Neural crest cell (in vitro differentiated cells): ENCODE results near the gene DAB2IP. TPM values are rescaled to one million over a fixed set of nuclear protein-coding genes. Genes with fewer than 3 reads are reported as not detected.
"Not testable (repeated sequence)": the region's sequence is repeated elsewhere in the genome, so short reads cannot be mapped to it uniquely, and the experiment has no call there.

Experiments used
- DNase-seq: peaks from one replicate; pipeline ENCODE4 v3.0.0; 2021; ENCODE audit warnings: low read depth, mixed read lengths, low spot score
- H3K27ac Mint-ChIP-seq: one replicate; pipeline ENCODE4 v1.8.0; 2021; ENCODE audit warnings: mild to moderate bottlenecking, mixed read lengths; ENCODE audit not compliant: unreplicated experiment
- H3K27me3 Mint-ChIP-seq: 2 replicates; pipeline ENCODE4 v1.8.0; 2021; ENCODE audit warnings: low read depth, mild to moderate bottlenecking, mixed read lengths
- H3K36me3 Mint-ChIP-seq: 2 replicates; pipeline ENCODE4 v1.8.0; 2021; ENCODE audit warnings: low read depth, mild to moderate bottlenecking, mixed read lengths
- H3K4me1 Mint-ChIP-seq: 2 replicates; pipeline ENCODE4 v1.8.0; 2021; ENCODE audit warnings: mixed read lengths
- H3K4me3 Mint-ChIP-seq: one replicate; pipeline ENCODE4 v1.8.0; 2021; ENCODE audit warnings: mild to moderate bottlenecking, mixed read lengths
- H3K9me3 Mint-ChIP-seq: 2 replicates; pipeline ENCODE4 v1.8.0; 2021; ENCODE audit warnings: mixed read lengths
- total RNA-seq: library from RNA; stranded (reverse); gene quantifications from 2 replicates; pipeline ENCODE4 v1.2.1, GENCODE V29; 2021
- TF ChIP-seq, protein P1 (sequence below): fragments of 200-600 bp; sonication (generic); conservative IDR thresholded peaks from 2 replicates; pipeline ENCODE4 v1.5.0; 2021; ENCODE audit warnings: antibody characterized with exemption, mild to moderate bottlenecking

The DAB2IP gene
- total RNA-seq, 1 donor from 2014 or later, result 48.3 TPM

DNA sequence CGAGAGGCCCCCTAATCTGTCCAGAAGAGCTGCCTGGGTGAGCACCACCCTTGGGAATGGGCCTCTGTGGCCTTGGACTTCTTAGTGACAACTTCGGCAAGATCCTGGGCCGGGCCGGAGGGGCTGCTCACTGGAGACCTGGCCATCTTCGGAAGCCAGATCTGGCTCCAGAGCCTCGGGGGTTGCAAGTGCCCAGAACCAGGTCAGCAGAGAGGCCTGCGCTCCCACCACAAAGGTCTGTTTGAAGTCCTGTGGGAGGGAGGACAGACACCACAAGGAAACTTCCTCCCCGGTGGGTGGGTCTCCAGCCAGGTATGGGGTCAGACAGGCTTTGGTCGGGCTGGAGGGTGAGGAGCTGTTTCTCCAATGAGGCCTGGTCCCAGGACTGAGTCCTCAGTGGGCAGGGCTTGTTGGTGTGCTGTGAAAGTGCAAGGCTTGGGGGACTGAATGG lies 86.1 kb downstream of the DAB2IP start:
- Mint-ChIP-seq H3K4me1 (peaks cover 66% of the 10 kb centered on the region), H3K9me3 (no peaks in the 10 kb centered on the region), H3K27ac (no peak overlapping the region), H3K36me3 (no peaks in the 10 kb centered on the region), H3K4me3 (peak overlapping the region; percentile 41), H3K27me3 (peaks cover 24% of the 10 kb centered on the region)
- TF ChIP-seq, protein P1, sequence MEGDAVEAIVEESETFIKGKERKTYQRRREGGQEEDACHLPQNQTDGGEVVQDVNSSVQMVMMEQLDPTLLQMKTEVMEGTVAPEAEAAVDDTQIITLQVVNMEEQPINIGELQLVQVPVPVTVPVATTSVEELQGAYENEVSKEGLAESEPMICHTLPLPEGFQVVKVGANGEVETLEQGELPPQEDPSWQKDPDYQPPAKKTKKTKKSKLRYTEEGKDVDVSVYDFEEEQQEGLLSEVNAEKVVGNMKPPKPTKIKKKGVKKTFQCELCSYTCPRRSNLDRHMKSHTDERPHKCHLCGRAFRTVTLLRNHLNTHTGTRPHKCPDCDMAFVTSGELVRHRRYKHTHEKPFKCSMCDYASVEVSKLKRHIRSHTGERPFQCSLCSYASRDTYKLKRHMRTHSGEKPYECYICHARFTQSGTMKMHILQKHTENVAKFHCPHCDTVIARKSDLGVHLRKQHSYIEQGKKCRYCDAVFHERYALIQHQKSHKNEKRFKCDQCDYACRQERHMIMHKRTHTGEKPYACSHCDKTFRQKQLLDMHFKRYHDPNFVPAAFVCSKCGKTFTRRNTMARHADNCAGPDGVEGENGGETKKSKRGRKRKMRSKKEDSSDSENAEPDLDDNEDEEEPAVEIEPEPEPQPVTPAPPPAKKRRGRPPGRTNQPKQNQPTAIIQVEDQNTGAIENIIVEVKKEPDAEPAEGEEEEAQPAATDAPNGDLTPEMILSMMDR, result no peak
- no peak for DNase-seq

DNA sequence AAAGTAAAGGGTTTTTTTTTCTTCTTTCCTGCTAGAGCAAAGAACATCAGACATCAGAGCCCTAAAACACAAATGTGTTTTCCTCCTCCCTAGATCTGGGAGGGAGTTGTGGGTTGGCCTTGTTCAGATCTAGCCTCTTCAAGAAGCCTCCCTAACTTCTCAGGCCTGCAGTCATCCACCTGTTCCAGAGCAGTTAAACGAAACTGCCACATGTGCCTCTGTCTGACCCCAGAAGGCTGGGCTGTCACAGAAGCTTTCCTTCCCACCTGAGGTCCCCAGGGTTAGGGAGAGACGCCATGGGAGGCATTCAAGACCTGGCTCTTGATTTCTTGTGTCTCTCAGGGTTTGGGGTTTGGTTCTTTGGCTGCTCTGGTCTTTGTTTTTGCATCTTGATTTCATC lies 87.0 kb downstream of the DAB2IP start:
- H3K36me3 Mint-ChIP-seq, result no peaks in the 10 kb centered on the region
- TF ChIP-seq, protein P1, result no peak
- no peak overlapping the region for H3K27ac Mint-ChIP-seq
- no peak for DNase-seq
- peaks cover 24% of the 10 kb centered on the region for H3K27me3 Mint-ChIP-seq
- no peak overlapping the region for H3K4me3 Mint-ChIP-seq
- no peaks in the 10 kb centered on the region for H3K9me3 Mint-ChIP-seq
- peaks cover 67% of the 10 kb centered on the region for H3K4me1 Mint-ChIP-seq

DNA sequence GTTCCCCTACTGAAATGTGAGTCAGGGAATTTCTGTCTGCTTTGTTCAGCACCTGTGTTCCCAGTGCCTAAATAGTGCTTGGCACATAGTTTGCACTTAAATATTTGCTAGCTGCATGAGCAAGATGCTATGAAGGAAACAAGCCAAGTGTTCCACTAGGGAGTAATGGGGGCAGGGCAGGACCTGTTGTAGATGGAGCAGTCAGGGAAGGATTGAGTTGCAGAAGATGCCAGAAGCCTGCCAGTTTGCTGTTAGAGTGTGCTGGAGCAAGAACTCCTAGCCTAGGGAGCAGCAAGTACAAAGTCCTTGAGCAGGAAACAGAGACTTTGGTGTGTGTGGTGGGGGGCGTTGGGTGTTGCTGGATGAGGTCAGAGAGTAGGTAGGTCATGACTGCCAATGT lies 87.5 kb downstream of the DAB2IP start:
- peaks cover 64% of the 10 kb centered on the region for H3K4me1 Mint-ChIP-seq
- H3K27ac Mint-ChIP-seq, result peak overlapping the region; percentile 19
- TF ChIP-seq, protein P1, result no peak

GRCh38 chr9:121739971-121740370 lies 88.5 kb downstream of the DAB2IP start:
- H3K36me3 Mint-ChIP-seq, result no peaks in the 10 kb centered on the region

More for the DNA sequence above, 87.5 kb downstream of the DAB2IP start:
- no peak for DNase-seq
- peak overlapping the region; percentile 6 for H3K4me3 Mint-ChIP-seq
- H3K9me3 Mint-ChIP-seq, result no peaks in the 10 kb centered on the region
- H3K36me3 Mint-ChIP-seq, result no peaks in the 10 kb centered on the region
- H3K27me3 Mint-ChIP-seq, result peaks cover 24% of the 10 kb centered on the region

DNA sequence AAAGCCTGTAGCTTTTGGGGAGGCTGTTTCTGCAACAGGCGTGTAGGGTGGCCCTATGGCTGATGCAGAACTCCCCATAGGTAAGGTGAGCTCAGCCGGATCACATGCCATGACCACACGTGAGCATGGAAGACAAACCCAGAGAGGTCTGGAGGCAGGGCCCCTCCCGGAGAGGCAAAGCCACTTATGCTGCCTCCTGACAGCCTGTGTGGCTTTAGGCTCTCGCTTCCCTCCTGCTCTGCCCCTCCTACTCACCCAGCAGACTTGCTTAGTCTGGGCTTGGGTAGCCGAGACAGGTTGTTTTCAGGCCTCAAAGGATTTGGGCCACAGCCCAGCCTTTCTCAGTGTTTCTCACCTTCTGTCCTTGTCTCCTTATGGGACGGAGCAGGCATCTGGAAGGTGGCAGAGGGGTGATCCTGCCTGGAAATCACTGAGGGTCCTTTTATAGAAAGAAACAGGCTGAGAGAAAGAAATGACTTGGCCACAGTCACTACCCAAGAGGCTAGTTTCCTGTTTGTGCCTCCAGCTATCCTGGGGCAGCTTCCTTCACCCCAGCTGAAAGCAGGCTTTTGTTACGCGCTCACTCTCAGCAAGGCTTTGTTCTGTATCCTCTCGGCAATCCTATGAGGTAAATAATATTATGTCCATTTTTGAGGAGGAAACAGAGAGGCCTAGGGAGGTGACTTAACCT lies 89.9 kb downstream of the DAB2IP start:
- TF ChIP-seq, protein P1, result no peak
- H3K4me3 Mint-ChIP-seq, result no peak overlapping the region
- DNase-seq, result no peak
- H3K9me3 Mint-ChIP-seq, result no peaks in the 10 kb centered on the region
- H3K4me1 Mint-ChIP-seq, result peaks cover 51% of the 10 kb centered on the region
- peaks cover 5% of the 10 kb centered on the region for H3K27me3 Mint-ChIP-seq
- H3K27ac Mint-ChIP-seq, result peak overlapping the region; percentile 63
- no peaks in the 10 kb centered on the region for H3K36me3 Mint-ChIP-seq

More at GRCh38 chr9:121739971-121740370, 88.5 kb downstream of the DAB2IP start:
- peaks cover 16% of the 10 kb centered on the region for H3K27me3 Mint-ChIP-seq
- H3K27ac Mint-ChIP-seq, result peak overlapping the region; percentile 90
- DNase-seq, result no peak
- no peaks in the 10 kb centered on the region for H3K9me3 Mint-ChIP-seq
- no peak overlapping the region for H3K4me3 Mint-ChIP-seq
- peaks cover 56% of the 10 kb centered on the region for H3K4me1 Mint-ChIP-seq
- TF ChIP-seq, protein P1, result no peak

DNA sequence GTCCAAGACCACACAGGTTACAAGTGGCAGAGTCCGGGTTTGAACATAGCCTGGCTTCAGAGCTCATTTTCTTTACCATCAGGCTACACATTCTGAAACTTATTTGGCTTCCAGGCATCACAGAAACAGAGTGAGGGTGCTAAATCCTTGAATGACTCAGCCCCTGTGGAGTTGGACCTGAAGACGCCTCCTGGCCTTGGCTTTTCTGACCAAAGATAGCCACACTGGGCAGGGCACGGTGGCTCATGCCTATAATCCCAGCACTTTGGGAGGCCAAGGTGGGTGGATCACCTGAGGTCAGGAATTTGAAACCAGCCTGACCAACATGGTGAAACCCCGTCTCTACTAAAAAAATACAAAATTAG lies 90.5 kb downstream of the DAB2IP start:
- not testable (repeated sequence) for H3K9me3 Mint-ChIP-seq, DNase-seq, H3K27me3 Mint-ChIP-seq, H3K4me3 Mint-ChIP-seq, H3K36me3 Mint-ChIP-seq
- Mint-ChIP-seq H3K4me1 (peaks cover 51% of the 10 kb centered on the region), H3K27ac (peak overlapping the region; percentile 63)
